GM18517 (cell line): ENCODE data around the gene HKDC1.
"Not testable (repeated sequence)": the region's sequence is repeated elsewhere in the genome, so short reads cannot be mapped to it uniquely, and the experiment has no call there.

Source experiments
- ATAC-seq: cut with Tn5 transposase; IDR thresholded peaks from one replicate; pipeline ENCODE4 v1.9.1; 2021; ENCODE audit warnings: mild to moderate bottlenecking, moderate library complexity; ENCODE audit not compliant: unreplicated experiment

HKDC1 gene

DNA sequence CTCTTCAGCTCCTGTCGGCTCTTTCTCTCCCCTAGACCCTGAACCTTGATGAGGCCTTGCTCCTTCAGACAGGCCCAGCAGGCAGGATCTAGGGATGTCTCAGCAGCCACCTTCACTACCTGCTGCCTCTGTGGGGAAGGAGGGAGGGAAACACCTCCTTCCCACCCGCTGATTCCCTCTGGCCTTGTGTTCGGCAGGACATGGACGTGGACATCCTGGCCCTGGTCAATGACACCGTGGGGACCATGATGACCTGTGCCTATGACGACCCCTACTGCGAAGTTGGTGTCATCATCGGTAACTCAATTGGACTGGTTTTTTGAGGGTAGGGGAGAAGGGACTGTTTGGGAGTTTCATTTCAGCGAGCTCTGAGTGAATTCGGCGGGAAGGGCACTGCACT, 20.3 kb downstream of the HKDC1 start:
- ATAC-seq: no peak

DNA sequence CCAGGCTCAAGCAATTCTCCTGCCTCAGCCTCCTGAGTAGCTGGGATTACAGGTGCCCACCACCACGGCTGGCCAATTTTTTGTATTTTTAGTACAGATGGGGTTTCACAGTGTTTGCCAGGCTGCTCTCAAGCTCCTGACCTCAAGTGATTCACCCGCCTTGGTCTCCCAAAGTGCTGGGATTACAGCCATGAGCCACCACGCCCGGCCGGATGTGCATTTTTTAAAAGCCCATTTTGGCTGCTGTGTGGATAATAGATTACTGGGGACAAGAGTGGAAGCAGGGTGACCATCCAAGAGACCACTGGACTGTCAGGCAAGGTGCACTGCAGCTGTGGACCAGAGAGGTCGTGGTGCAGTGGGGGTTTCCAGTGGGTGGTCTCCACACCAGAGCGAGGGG, 21.4 kb downstream of the HKDC1 start:
- no peak for ATAC-seq

DNA sequence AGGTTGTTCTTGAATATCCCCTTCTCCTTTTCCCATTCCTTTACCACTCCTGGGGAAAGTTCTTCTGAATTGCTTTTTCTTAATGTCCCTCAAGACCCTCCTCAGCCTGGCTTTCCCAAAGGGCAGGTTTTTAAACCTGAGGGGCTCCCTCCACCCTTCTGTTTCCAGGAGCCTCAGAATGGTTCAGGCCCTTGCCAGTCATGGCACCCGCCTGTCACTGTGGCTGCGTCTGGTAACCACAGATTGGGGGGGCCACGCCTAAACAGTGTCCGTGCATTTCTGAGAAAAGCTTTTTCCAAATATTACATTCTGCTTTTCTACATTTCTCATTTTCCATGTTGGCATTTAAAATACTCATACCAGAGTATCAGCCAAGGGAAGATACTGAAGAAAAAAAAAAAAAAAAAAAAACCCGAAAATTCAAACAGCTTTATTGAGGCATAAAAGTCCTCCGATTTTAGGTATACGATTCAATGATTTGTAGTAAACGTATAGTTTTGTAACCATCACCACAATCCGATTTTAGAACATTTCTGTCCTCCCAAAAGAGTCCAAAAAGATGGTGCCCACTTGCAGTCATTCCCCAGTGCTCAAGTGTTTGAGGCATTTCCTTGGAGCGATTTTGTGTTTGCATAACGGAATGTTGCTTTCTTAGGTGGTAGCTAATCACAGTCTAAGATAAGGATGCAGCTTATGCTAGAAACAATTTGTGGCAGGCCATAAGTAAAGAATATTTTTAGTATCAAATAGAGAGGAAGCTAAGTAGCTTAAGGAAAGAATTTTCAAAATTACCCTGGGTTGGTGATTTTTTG, 22.1 kb downstream of the HKDC1 start:
- no peak for ATAC-seq

DNA sequence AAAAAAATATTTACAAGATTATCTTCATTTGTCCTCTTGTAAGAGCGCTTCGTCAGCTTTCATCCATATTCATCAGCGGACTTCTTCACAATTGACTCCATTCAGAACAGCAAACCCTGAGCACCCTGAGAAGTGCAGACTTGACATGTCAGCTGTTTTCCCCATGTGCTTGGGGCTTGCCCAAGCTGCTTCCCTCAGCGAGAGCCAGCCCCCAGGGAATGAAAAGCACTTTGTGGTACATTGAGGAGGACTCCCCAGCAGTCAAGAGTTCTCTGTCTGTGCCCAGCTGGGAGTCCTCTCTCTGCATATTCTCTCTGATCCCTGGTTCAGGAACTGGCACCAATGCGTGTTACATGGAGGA, 22.7 kb downstream of the HKDC1 start:
- no peak for ATAC-seq

DNA sequence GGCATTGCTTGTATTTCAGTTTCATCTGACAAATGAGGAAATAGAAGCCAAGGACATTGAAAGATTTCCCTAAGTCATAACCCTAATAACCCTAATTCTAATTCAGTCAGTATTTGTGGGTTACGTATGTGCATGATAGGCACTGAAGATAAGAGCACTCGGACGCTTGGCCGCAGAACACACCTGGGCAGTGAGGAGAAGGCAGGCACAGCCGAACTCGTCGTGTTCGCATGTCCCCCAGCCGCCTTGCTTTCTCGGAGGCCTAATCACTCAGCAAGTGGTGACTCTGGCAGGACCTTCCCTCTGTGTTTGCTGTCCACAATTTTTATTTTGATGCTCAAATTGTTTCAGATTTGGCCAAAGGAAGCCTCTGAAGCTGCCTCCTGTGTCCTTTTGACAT, 23.7 kb downstream of the HKDC1 start:
- ATAC-seq: no peak

DNA sequence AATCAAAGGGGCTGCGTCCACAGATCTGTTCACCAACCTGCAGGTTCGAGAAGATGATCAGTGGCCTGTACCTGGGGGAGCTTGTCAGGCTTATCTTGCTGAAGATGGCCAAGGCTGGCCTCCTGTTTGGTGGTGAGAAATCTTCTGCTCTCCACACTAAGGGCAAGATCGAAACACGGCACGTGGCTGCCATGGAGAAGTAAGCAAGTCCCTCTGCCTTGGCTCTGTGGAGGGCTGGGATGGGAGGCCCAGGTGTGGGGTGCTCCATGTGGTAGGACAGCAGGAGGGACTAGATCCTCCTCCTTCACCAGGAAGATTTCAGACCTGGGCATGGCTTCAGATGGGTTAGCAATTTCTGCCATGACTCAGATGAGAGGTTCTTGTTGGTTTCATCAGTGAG, 25.9 kb downstream of the HKDC1 start:
- ATAC-seq: no peak

DNA sequence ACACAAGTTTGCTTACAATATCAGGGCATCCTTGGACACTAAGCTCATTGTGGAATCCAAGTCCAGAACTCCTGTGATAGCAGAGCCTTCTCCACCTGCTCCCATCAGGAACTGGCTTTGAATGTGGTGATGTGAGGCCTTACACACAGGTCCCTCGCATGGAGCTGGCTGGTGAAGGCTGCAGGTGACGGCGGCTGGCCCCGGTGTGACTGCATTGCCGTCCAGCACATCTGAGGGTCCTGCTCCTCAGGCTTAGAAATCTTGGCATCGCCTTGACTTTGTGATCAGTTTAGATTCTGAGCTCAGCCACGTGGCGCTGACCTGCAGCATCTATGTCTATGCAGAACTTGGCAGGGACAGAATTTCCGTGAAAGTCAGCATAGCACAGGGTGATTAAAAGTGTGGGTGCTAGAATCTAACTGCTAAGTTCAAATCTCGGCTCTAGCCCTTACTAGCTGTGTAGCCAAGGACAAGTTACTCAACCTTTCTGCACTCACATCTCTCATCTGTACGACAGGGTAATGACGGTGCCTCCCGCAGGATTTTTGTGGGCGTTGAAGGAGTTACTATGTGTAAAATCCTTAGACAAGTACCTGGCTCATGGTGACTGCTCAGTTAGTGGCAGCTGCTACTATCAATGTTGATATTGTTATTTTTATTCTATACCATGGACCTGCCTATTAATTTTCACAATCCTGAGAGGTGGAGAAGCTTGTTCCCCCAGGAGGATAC, 26.6 kb downstream of the HKDC1 start:
- no peak for ATAC-seq

DNA sequence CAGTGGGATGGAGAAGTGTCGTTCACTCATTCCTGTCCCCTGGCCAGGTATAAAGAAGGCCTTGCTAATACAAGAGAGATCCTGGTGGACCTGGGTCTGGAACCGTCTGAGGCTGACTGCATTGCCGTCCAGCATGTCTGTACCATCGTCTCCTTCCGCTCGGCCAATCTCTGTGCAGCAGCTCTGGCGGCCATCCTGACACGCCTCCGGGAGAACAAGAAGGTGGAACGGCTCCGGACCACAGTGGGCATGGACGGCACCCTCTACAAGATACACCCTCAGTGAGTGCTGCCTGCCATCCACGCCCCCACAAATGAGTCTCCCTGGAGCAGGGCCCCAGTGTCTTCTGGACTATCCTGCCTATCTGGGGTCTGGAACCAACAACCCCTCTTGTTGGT, 27.2 kb downstream of the HKDC1 start:
- no peak for ATAC-seq

DNA sequence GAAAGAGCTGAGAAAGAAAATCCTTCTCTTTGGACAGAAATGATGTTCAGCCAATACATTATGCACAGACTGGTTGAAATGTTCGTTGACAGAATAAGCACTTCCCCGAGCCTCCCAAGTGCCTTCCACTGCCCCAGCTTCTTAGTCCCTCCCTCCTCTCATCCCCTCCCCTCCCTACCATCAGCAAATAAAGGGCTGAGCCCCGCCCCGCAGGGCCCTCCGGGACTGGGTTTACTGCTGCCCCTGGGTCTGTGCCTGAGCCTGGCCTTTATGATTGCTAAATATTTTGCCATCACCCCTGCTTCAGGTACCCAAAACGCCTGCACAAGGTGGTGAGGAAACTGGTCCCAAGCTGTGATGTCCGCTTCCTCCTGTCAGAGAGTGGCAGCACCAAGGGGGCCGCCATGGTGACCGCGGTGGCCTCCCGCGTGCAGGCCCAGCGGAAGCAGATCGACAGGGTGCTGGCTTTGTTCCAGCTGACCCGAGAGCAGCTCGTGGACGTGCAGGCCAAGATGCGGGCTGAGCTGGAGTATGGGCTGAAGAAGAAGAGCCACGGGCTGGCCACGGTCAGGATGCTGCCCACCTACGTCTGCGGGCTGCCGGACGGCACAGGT, 28.1 kb downstream of the HKDC1 start:
- ATAC-seq: no peak

DNA sequence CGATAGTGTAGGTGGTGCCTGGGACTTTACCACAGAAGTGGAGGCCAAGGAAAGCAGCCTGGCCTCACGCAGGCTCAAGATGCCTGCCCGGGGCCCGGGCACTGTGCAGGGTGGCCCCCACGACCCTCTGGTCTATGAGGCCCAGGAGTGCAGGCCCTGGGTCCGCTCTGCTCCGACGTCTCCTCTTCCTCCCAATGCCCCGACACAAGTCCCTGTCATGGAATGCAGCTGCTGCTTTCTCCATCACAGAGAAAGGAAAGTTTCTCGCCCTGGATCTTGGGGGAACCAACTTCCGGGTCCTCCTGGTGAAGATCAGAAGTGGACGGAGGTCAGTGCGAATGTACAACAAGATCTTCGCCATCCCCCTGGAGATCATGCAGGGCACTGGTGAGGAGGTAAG, 29.9 kb downstream of the HKDC1 start:
- no peak for ATAC-seq

DNA sequence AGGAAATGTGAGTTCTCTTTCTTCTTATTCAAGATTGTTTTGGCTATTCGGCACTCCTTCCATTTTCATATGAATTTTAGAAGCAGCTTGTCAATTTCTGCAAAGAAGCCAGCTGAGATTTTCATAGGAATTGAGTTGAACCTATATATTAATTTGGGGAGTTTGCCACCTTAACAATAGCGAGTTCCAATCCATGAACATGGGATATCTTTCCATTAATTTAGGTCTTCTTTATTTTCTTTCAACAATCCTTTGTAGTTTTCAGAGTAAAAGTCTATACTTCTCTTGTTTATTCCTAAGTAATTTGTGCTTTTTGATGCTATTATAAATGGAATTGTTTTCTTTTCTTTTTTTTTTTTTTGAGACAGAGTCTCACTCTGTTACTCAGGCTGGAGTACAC, 31.3 kb downstream of the HKDC1 start:
- ATAC-seq: not testable (repeated sequence)

DNA sequence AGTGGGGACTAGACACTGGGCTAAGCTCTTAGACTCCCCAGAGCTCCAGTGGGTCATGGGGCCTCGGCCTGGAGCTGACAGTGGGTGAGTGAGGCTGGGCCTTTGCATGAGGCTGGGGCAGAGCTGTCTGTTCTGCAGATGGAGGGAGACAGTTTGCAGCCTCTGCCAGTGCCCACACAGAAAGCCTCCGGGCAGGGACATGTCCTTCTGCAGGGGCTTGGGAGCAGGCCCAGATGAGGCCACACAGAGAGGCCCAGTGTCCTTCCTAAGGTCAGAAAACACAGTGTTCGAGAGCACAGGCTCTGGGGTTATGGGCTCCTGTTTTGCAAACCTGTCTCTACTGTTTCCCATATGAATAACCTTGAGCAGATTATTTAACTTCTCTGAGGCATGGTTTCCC, 33.0 kb downstream of the HKDC1 start:
- no peak for ATAC-seq

DNA sequence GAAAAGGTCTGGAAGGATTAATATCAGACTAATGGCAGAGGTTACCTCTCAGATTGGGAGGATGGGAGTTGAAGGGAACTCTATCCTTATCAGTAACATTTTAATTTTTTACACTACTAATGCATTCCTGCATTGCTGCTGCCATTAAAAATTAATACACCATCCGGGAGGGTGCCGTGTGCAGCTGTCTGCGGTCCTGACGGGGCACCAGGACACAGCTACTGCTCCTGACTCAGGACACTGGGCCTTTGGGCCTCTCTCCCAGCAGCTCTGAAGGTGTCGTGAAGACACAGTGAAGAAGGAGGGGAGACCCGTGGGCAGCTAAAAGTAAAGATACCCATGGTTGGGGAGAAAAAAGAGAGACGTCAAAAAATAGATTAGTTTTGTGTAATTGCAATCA, 34.7 kb downstream of the HKDC1 start:
- ATAC-seq: no peak

DNA sequence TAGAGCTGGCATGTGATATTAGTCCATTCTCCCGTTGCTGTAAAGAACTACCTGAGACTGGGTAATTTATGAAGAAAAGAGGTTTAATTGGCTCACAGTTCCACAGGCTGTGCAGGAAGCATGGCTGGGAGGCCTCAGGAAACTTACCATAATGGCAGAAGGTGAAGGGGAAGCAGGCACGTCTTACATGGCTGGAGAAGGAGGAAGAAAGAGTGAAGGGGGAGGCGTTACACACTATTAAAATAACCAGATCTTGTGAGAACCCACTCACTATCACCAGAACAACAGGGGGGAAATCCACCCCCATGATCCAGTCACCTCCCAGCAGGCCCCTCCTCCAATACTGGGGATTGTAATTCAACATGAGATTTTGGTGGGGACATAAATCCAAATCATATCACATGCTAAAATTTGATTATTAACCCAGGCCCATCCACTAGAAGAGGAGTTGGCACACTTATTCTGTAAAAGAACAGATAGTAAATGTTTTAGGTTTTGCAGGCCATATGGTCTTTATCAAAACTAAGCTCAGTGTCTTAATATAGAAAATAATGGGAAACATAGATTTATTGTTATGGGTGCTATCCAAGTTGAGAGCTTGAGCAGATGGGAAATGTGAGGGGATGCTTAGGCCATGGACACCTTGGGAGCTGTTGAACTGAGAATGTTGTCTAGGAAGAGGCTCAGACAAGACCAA, 39.6 kb downstream of the HKDC1 start:
- no peak for ATAC-seq

DNA sequence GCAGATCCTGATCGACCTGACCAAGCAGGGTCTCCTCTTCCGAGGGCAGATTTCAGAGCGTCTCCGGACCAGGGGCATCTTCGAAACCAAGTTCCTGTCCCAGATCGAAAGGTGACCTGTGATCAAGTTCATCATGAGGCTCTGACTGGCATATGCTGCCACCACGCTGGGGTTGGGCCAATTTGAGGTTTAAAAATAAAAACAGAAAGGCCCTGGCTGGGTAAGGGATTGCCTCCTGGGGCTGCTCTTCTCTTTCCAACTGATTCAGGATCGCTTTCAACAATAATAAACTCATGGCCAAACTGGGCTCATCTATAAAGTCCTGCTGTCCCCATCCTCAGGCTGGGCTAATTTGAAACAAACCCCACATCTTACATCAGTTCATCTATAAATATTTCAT, 41.1 kb downstream of the HKDC1 start:
- no peak for ATAC-seq

DNA sequence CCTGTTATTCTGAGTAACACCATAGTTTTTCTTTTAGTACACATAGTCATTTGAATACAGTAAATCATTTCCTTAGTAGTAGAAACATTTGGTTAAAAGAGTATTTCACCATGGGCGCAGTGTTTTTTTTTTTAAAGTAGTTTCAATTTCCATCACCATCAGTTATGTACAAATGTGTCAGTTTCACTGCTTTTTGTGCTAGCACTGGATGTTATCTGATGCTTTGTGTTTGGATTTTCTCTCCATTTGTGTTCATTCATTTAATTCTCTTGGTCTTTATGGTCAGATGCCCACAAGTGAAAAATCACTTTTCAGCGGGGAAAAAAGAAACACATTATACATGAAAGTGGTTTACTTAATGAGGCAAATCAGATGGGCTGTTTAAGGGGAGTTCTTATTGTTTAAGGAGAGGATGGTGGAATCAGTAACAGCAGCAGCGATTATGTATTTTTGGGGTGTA, 42.2 kb downstream of the HKDC1 start:
- ATAC-seq: no peak

DNA sequence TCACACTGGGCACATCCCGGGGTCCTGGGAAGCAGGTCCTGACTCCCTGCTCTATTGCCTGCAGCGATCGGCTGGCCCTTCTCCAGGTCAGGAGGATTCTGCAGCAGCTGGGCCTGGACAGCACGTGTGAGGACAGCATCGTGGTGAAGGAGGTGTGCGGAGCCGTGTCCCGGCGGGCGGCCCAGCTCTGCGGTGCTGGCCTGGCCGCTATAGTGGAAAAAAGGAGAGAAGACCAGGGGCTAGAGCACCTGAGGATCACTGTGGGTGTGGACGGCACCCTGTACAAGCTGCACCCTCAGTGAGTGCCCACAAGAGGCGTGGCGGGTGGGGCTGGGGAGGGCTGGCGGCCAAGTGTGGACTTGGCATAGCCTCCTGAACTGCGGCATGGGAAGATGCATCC, 45.4 kb downstream of the HKDC1 start:
- no peak for ATAC-seq

DNA sequence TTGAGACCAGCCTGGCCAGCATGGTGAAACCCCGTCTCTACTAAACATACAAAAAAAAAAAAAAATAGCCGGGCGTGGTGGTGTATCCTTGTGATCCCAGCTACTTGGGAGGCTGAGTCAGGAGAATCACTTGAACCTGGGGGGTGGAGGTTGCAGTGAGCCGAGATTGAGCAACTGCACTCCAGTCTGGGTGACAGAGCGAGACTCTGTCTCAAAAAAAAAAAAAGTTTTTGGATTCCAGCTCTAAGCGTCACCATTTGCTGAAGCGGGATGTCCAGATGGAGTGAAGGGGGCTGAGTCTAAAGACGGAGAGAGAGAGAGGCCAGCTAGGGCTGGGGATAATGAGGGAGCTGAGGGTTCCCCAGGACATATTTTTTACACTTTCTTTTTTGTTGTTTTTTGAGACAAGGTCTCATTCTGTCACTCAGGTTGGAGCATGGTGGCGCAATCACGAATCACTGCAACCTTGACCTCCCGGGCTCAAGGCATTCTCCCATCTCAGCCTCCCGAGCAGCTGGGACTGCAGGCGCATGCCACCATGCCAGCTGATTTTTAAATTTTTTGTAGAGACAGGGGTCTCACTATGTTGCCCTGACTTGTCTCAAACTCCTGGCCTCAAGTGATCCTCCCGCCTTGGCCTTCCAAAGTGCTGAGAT, 48.8 kb downstream of the HKDC1 start:
- no peak for ATAC-seq

DNA sequence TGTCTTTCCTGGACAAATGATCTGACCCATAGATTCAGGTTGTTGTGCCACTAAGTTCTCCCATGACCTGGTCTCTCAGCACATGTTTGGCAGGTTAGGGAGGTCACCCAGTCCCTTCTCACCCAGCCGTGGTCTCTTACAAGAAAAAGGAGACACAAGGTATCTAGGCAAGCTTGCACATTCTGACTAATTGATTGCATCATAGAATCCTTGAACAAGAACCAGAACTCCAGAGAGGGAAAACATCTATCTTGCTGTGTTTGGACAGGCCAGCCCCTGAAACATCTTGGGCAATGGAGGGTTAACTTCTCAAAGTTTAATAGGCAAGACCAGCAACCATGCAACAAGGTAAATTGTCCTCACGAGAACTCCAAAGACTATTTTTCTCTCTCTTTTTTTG, 49.6 kb downstream of the HKDC1 start:
- ATAC-seq: no peak

DNA sequence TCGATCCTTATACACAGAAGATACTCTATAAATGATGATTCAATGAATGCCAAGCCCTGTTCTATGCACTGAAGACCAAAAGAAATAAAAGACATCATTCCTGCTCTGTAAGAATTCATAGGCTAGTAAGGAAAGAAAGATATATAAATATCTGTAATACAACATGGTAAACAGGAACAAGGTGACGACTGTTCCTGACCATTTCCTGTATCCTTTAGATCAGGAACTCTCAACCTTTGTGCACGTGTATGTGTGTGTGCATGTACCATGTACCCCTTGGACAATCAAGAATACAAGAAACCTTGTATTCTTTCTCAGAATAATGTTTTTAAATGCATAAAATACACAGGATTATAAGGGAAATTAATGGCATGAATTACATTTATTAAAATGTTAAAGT, 50.9 kb downstream of the HKDC1 start:
- no peak for ATAC-seq

DNA sequence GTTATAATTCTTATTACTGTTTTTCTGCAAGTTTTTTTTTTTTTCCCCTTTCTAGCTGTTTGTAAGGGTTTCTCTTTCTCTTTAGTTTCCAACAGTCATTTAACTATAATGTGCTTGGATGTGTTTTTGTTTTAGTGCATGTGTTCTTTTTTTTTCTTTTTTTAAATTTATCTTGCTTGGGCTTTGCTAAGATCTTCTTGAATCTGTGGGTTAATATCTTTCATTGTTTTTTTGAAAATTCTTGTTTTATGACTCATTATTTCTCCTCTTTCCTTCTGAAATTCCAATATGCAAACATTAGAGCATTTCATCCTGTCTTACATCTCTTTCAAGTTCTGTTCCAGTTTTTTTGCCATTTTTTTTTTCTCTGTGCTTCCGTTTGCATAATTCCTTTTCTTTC, 52.5 kb downstream of the HKDC1 start:
- ATAC-seq: no peak
